Uterus (tissue), 2 donors: Measurements from ENCODE around the gene UBA52.

Experiments
- POLR2A ChIP-seq, 2 donors: fragments of 450-650 bp; IDR thresholded peaks; one replicate each; pipeline ENCODE4 v1.6.1; 2016; ENCODE audit warnings: antibody characterized with exemption in 2 of 2, mild to moderate bottlenecking in 1 of 2, moderate library complexity in 1 of 2
- TF ChIP-seq, protein P1 (sequence below), 4 experiments: fragments of 200-600 bp in 2 of 4; fragments of 450-650 bp in 2 of 4; sonication (generic) in 2 of 4; IDR thresholded peaks; one replicate each; pipeline ENCODE4 v1.5.1; 2016 to 2019; ENCODE audit warnings: antibody characterized with exemption in 4 of 4, mild to moderate bottlenecking in 2 of 4, moderate library complexity in 1 of 4

DNA sequence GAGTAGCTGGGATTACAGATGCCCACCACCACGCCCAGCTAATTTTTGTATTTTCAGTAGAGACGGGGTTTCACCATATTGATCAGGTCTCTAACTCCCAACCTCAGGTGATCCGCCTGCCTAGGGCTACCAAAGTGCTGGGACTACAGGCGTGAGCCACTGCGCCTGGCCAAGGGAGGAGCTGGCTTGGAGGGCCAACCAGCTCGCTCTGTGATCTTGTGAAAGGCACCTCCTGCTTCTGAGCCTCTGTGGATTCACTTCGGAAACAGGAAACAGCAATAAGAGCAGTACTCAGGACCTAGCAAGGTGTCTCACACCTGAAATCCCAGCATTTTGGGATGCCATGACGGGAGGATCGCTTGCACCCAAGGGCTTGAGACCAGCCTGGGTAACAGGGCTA lies 47.8 kb upstream of the UBA52 start:
- TF ChIP-seq, protein P1, sequence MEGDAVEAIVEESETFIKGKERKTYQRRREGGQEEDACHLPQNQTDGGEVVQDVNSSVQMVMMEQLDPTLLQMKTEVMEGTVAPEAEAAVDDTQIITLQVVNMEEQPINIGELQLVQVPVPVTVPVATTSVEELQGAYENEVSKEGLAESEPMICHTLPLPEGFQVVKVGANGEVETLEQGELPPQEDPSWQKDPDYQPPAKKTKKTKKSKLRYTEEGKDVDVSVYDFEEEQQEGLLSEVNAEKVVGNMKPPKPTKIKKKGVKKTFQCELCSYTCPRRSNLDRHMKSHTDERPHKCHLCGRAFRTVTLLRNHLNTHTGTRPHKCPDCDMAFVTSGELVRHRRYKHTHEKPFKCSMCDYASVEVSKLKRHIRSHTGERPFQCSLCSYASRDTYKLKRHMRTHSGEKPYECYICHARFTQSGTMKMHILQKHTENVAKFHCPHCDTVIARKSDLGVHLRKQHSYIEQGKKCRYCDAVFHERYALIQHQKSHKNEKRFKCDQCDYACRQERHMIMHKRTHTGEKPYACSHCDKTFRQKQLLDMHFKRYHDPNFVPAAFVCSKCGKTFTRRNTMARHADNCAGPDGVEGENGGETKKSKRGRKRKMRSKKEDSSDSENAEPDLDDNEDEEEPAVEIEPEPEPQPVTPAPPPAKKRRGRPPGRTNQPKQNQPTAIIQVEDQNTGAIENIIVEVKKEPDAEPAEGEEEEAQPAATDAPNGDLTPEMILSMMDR (IDR thresholded peaks at IDR 0.05) = no peak
- TF ChIP-seq POLR2A (IDR thresholded peaks at IDR 0.05) = no peak
